ENCODE measurements around the gene NFIA. TPM values are rescaled to one million over a fixed set of nuclear protein-coding genes. Genes with fewer than 3 reads are reported as not detected.

Gene NFIA
- total and polyA plus RNA-seq, 9 of the 15 experiments (the other 6 are each of a cell fraction or from before 2014, with no cell fraction given), result 5.3 to 24.9 (median 9.8) TPM

DNA sequence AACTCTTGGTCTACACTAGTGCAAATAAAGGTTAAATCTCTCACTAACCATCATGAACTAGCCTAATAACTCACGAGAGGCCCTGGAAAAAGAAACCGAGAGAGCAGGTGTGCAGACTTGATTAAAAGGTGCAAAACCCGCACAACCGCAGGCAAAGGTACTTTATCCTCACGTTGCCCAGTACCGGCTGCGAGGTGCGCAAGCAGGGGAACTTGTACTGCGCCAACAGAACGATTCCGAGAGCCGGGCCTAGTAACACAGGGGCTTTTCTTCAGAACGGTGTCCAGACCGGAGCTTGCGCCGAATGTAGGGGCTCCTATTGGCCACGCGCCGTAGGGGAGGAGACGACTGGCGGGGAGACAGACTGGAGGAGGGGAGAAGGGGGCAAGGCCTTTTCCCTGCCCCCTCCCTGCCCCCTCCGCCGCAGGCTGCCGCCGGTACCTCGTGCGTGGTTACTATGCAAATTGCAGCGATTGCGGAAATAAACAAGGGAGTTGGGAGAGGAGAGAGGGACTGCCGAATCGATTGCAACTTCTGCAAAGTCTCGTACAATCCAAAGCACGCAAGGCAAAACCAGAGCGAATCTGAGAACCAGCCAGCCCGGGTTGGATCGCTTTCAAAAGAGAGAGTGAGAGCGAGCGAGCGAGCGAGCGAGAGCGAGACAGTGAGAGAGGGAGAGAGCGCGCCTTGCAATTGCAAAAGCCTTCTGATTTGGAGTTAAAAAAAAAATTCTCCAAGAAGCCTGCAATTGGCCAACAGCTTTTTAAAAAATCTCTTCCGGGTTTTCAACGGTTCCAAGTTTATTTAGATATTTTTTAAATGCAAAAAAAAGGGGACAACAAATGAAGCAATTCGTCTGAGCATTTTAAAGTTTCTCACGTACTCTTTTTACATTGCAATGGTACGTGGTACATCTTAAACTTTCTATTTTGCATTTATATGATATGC lies 5.4 kb upstream of the NFIA start (continued):
- peak in 1 of 2 experiments; percentile 92; a peak in 2 of 4 replicates for TF ChIP-seq HDAC1 (IDR thresholded peaks at IDR 0.05)
- TF ChIP-seq HDAC2 (IDR thresholded peaks at IDR 0.05), result peak; percentile 85
- 0 out of 2 replicates have a peak, but pooled peaks have one; percentile 41 for TF ChIP-seq SMARCC2 (IDR thresholded peaks at IDR 0.05; ENCODE audit: low read depth)
- TF ChIP-seq RAD21 (CRISPR knock-in tag; conservative IDR thresholded peaks at IDR 0.05 in 1 of 2, IDR thresholded peaks at IDR 0.05 in 1 of 2), result peak in 1 of 2 experiments; percentile 5; a peak in 3 of 4 replicates
- TF ChIP-seq, protein P1, sequence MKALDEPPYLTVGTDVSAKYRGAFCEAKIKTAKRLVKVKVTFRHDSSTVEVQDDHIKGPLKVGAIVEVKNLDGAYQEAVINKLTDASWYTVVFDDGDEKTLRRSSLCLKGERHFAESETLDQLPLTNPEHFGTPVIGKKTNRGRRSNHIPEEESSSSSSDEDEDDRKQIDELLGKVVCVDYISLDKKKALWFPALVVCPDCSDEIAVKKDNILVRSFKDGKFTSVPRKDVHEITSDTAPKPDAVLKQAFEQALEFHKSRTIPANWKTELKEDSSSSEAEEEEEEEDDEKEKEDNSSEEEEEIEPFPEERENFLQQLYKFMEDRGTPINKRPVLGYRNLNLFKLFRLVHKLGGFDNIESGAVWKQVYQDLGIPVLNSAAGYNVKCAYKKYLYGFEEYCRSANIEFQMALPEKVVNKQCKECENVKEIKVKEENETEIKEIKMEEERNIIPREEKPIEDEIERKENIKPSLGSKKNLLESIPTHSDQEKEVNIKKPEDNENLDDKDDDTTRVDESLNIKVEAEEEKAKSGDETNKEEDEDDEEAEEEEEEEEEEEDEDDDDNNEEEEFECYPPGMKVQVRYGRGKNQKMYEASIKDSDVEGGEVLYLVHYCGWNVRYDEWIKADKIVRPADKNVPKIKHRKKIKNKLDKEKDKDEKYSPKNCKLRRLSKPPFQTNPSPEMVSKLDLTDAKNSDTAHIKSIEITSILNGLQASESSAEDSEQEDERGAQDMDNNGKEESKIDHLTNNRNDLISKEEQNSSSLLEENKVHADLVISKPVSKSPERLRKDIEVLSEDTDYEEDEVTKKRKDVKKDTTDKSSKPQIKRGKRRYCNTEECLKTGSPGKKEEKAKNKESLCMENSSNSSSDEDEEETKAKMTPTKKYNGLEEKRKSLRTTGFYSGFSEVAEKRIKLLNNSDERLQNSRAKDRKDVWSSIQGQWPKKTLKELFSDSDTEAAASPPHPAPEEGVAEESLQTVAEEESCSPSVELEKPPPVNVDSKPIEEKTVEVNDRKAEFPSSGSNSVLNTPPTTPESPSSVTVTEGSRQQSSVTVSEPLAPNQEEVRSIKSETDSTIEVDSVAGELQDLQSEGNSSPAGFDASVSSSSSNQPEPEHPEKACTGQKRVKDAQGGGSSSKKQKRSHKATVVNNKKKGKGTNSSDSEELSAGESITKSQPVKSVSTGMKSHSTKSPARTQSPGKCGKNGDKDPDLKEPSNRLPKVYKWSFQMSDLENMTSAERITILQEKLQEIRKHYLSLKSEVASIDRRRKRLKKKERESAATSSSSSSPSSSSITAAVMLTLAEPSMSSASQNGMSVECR (CRISPR knock-in tag; IDR thresholded peaks at IDR 0.05), result peak; percentile 69; the same call in 1 of the 2 replicates
- peak; percentile 95 for TF ChIP-seq MYBL2 (IDR thresholded peaks at IDR 0.05; ENCODE audit: low read depth)
- TF ChIP-seq MYBL2 (CRISPR knock-in tag; IDR thresholded peaks at IDR 0.05; ENCODE audit: borderline replicate concordance), result no peak
- no peak for TF ChIP-seq PURB (CRISPR knock-in tag; IDR thresholded peaks at IDR 0.05; ENCODE audit: low read depth)
- TF ChIP-seq, protein P2, sequence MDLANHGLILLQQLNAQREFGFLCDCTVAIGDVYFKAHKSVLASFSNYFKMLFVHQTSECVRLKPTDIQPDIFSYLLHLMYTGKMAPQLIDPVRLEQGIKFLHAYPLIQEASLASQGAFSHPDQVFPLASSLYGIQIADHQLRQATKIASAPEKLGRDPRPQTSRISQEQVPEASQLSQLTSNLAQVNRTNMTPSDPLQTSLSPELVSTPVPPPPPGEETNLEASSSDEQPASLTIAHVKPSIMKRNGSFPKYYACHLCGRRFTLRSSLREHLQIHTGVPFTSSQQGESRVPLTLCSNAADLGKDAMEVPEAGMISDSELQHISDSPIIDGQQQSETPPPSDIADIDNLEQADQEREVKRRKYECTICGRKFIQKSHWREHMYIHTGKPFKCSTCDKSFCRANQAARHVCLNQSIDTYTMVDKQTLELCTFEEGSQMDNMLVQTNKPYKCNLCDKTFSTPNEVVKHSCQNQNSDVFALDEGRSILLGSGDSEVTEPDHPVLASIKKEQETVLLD (IDR thresholded peaks at IDR 0.05), result peak; percentile 32; the same call in 1 of the 2 replicates
- peak; percentile 63 for TF ChIP-seq HMGN3 (IDR thresholded peaks at IDR 0.05; ENCODE audit: borderline replicate concordance, extremely low read depth, insufficient read length, low read depth, low read length)
- no peak for TF ChIP-seq ERF (CRISPR knock-in tag; IDR thresholded peaks at IDR 0.05)
- TF ChIP-seq MIER1 (IDR thresholded peaks at IDR 0.05; ENCODE audit: low read depth), result no peak
- TF ChIP-seq, protein P3, sequence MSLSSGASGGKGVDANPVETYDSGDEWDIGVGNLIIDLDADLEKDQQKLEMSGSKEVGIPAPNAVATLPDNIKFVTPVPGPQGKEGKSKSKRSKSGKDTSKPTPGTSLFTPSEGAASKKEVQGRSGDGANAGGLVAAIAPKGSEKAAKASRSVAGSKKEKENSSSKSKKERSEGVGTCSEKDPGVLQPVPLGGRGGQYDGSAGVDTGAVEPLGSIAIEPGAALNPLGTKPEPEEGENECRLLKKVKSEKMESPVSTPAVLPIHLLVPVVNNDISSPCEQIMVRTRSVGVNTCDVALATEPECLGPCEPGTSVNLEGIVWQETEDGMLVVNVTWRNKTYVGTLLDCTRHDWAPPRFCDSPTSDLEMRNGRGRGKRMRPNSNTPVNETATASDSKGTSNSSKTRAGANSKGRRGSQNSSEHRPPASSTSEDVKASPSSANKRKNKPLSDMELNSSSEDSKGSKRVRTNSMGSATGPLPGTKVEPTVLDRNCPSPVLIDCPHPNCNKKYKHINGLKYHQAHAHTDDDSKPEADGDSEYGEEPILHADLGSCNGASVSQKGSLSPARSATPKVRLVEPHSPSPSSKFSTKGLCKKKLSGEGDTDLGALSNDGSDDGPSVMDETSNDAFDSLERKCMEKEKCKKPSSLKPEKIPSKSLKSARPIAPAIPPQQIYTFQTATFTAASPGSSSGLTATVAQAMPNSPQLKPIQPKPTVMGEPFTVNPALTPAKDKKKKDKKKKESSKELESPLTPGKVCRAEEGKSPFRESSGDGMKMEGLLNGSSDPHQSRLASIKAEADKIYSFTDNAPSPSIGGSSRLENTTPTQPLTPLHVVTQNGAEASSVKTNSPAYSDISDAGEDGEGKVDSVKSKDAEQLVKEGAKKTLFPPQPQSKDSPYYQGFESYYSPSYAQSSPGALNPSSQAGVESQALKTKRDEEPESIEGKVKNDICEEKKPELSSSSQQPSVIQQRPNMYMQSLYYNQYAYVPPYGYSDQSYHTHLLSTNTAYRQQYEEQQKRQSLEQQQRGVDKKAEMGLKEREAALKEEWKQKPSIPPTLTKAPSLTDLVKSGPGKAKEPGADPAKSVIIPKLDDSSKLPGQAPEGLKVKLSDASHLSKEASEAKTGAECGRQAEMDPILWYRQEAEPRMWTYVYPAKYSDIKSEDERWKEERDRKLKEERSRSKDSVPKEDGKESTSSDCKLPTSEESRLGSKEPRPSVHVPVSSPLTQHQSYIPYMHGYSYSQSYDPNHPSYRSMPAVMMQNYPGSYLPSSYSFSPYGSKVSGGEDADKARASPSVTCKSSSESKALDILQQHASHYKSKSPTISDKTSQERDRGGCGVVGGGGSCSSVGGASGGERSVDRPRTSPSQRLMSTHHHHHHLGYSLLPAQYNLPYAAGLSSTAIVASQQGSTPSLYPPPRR (CRISPR knock-in tag; IDR thresholded peaks at IDR 0.05; ENCODE audit: borderline replicate concordance), result no peak
